ENCODE results near the gene HEYL.

GRCh38 chr1:39639305-39640130 lies at the start of gene HEYL:
- TF ChIP-seq, protein P1, sequence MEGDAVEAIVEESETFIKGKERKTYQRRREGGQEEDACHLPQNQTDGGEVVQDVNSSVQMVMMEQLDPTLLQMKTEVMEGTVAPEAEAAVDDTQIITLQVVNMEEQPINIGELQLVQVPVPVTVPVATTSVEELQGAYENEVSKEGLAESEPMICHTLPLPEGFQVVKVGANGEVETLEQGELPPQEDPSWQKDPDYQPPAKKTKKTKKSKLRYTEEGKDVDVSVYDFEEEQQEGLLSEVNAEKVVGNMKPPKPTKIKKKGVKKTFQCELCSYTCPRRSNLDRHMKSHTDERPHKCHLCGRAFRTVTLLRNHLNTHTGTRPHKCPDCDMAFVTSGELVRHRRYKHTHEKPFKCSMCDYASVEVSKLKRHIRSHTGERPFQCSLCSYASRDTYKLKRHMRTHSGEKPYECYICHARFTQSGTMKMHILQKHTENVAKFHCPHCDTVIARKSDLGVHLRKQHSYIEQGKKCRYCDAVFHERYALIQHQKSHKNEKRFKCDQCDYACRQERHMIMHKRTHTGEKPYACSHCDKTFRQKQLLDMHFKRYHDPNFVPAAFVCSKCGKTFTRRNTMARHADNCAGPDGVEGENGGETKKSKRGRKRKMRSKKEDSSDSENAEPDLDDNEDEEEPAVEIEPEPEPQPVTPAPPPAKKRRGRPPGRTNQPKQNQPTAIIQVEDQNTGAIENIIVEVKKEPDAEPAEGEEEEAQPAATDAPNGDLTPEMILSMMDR (IDR thresholded peaks at IDR 0.05), result peak in 1 of 3 donors; percentile 15
- TF ChIP-seq POLR2A (IDR thresholded peaks at IDR 0.05) (no peak), POLR2AphosphoS5 (IDR thresholded peaks at IDR 0.05) (no peak)
